Fibroblast of lung (primary cell): ENCODE results near the gene LMO7. TPM values are rescaled to one million over a fixed set of nuclear protein-coding genes. Genes with fewer than 3 reads are reported as not detected.

Experiments
- DNase-seq, 2 donors: peaks; one replicate each; pipeline versions ENCODE4 v3.0.0 to v3.0.0-alpha.2; 2010; ENCODE audit warnings: low read depth in 2 of 2
- H2AFZ ChIP-seq: 2 replicates; pipeline ENCODE4 v1.5.1; 2012; ENCODE audit warnings: low read length, control low read depth, inconsistent platforms
- H3K27ac ChIP-seq: 2 replicates; pipeline ENCODE4 v1.5.1; 2011; ENCODE audit warnings: low read length, control low read depth; ENCODE audit not compliant: insufficient read depth
- H3K27me3 ChIP-seq: 2 replicates; pipeline ENCODE4 v1.5.1; 2011; ENCODE audit warnings: mild to moderate bottlenecking, low read length; ENCODE audit not compliant: control insufficient read depth, insufficient read depth
- H3K36me3 ChIP-seq: 2 replicates; pipeline ENCODE4 v1.5.1; 2011; ENCODE audit warnings: low read length; ENCODE audit not compliant: control insufficient read depth, insufficient read depth
- H3K4me1 ChIP-seq: 2 replicates; pipeline ENCODE4 v1.5.1; 2011; ENCODE audit warnings: low read length; ENCODE audit not compliant: control insufficient read depth, insufficient read depth; ENCODE audit errors: extremely low read depth
- H3K4me2 ChIP-seq: 2 replicates; pipeline ENCODE4 v1.5.1; 2011; ENCODE audit warnings: low read length, control low read depth; ENCODE audit not compliant: insufficient read depth; ENCODE audit errors: extremely low read depth
- H3K4me3 ChIP-seq, 4 experiments: fragments of 200-600 bp in 1 of 4; sonication (generic) in 1 of 4; replicated peaks in 1 of 4; 2 replicates each; pipeline ENCODE4 v1.5.1; 2011 to 2016; ENCODE audit warnings: low read length in 4 of 4, low read depth in 3 of 4, mild to moderate bottlenecking in 3 of 4, control low read depth in 2 of 4, inconsistent platforms in 1 of 4, mixed read lengths in 1 of 4; ENCODE audit not compliant: insufficient read depth in 1 of 4; ENCODE audit errors: control extremely low read depth in 1 of 4
- H3K79me2 ChIP-seq: 2 replicates; pipeline ENCODE4 v1.5.1; 2012; ENCODE audit warnings: mild to moderate bottlenecking, low read length, inconsistent platforms; ENCODE audit not compliant: control insufficient read depth, insufficient read depth
- H3K9ac ChIP-seq: 2 replicates; pipeline ENCODE4 v1.5.1; 2011; ENCODE audit warnings: mild to moderate bottlenecking, low read length, control low read depth; ENCODE audit not compliant: insufficient read depth
- H3K9me3 ChIP-seq: 2 replicates; pipeline ENCODE4 v1.5.1; 2012; ENCODE audit warnings: low read depth, low read length; ENCODE audit not compliant: control insufficient read depth, insufficient read depth
- H4K20me1 ChIP-seq: 2 replicates; pipeline ENCODE4 v1.5.1; 2011; ENCODE audit warnings: low read length; ENCODE audit not compliant: control insufficient read depth, insufficient read depth; ENCODE audit errors: extremely low read depth
- EZH2 ChIP-seq: IDR thresholded peaks from 2 replicates; pipeline ENCODE4 v1.5.1; 2012; ENCODE audit warnings: low read length, control low read depth, mild to moderate bottlenecking; ENCODE audit errors: missing control alignments
- polyA plus RNA-seq, 2 donors: library from polyadenylated mRNA; depleted of rRNA in 1 of 2; stranded (reverse) in 1 of 2; unstranded in 1 of 2; fragments of >200 nt; gene quantifications; 2 replicates each; pipeline ENCODE4 v1.2.1, GENCODE V29; 2011 to 2012; ENCODE audit warnings: missing spikeins in 1 of 2
- total RNA-seq: library from RNA; depleted of rRNA; stranded (reverse); fragments of >200 nt; gene quantifications from 2 replicates; pipeline ENCODE4 v1.2.1, GENCODE V29; 2014
- TF ChIP-seq, protein P1 (sequence below), 2 donors: IDR thresholded peaks in 1 of 2; conservative IDR thresholded peaks in 1 of 2; 1 replicate in 1 of 2; 2 replicates in 1 of 2; pipeline ENCODE4 v1.5.1; 2011 to 2012; ENCODE audit warnings: low read length in 2 of 2, control low read depth in 1 of 2, inconsistent platforms in 1 of 2, low read depth in 1 of 2, mild to moderate bottlenecking in 1 of 2

The LMO7 gene
- total and polyA plus RNA-seq, 2 donors (not counting 1 experiment from before 2014, with no cell fraction given): 71.9 to 226 TPM

DNA sequence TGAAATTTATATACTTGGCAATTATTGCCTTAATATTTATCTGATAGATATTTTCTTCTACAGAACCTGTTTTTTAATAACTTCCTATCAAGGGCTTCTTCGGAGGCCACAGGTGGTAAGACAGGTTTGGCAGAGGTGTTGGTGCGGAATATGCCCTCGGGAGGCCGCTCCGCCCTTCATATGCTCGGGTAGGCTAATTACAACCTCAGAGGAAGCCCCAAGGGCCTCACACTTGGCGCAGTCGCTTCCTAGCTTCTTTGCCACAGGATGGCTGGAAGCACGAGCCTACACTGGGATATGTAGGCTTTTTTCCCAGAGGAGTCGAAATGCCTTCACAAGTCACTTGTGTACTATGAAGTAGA is 68.8 kb downstream of the LMO7 start:
- no peak for TF ChIP-seq EZH2
- H3K27ac ChIP-seq: peak overlapping the region; percentile 79
- DNase-seq: no peak

DNA sequence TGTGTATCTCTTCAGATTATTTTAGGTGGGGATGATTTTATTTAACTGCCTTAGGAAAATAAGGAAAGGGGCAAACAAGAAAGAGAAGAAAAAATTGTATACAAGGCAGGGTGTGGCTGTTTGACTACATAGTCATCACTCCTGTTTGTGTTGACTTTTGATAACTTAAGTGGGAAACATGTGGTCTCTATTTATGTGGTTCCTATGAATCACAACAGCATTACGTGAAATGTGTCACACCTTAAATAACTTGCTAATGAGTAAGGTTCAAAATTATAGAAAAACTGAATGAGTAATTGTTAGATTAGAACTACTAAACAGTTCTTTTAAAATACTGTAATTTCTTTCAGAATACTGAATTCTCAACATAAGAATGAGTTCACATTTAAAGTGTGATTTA is 69.3 kb downstream of the LMO7 start:
- peak overlapping the region; percentile 79 for H3K4me2 ChIP-seq
- no peaks in the 10 kb centered on the region for H3K36me3 ChIP-seq
- H3K27me3 ChIP-seq: no peaks in the 10 kb centered on the region
- peaks cover 19% of the 10 kb centered on the region for H3K4me1 ChIP-seq
- TF ChIP-seq, protein P1, sequence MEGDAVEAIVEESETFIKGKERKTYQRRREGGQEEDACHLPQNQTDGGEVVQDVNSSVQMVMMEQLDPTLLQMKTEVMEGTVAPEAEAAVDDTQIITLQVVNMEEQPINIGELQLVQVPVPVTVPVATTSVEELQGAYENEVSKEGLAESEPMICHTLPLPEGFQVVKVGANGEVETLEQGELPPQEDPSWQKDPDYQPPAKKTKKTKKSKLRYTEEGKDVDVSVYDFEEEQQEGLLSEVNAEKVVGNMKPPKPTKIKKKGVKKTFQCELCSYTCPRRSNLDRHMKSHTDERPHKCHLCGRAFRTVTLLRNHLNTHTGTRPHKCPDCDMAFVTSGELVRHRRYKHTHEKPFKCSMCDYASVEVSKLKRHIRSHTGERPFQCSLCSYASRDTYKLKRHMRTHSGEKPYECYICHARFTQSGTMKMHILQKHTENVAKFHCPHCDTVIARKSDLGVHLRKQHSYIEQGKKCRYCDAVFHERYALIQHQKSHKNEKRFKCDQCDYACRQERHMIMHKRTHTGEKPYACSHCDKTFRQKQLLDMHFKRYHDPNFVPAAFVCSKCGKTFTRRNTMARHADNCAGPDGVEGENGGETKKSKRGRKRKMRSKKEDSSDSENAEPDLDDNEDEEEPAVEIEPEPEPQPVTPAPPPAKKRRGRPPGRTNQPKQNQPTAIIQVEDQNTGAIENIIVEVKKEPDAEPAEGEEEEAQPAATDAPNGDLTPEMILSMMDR (conservative IDR thresholded peaks at IDR 0.05 in 1 of 2, IDR thresholded peaks at IDR 0.05 in 1 of 2; ENCODE audit: low read depth in 1 of 2, low read length in 2 of 2): no peak
- peaks cover 3% of the 10 kb centered on the region for H4K20me1 ChIP-seq
- DNase-seq: peak; percentile 59 to 93
- H3K4me3 ChIP-seq: no peak overlapping the region
- H3K27ac ChIP-seq: peak overlapping the region; percentile 79
- H3K9me3 ChIP-seq: no peaks in the 10 kb centered on the region
- peaks cover 69% of the 10 kb centered on the region for H3K79me2 ChIP-seq
- no peak overlapping the region for H3K9ac ChIP-seq
- H2AFZ ChIP-seq: no peak overlapping the region

More for the DNA sequence above, 68.8 kb downstream of the LMO7 start:
- no peaks in the 10 kb centered on the region for H3K36me3 ChIP-seq
- no peak overlapping the region for H3K9ac ChIP-seq
- peaks cover 19% of the 10 kb centered on the region for H3K4me1 ChIP-seq
- no peaks in the 10 kb centered on the region for H3K9me3 ChIP-seq
- no peak overlapping the region for H2AFZ ChIP-seq
- H3K79me2 ChIP-seq: peaks cover 71% of the 10 kb centered on the region
- peak overlapping the region; percentile 69 for H3K4me2 ChIP-seq
- H3K4me3 ChIP-seq: no peak overlapping the region
- peaks cover 3% of the 10 kb centered on the region for H4K20me1 ChIP-seq
- H3K27me3 ChIP-seq: no peaks in the 10 kb centered on the region

- no peaks in the 10 kb centered on the region for H3K27me3 ChIP-seq
- H3K9me3 ChIP-seq: no peaks in the 10 kb centered on the region
- H4K20me1 ChIP-seq: peaks cover 3% of the 10 kb centered on the region
- peaks cover 64% of the 10 kb centered on the region for H3K79me2 ChIP-seq
- no peak overlapping the region for H3K9ac ChIP-seq
- peak overlapping the region in 1 of 4 experiments; percentile 5 for H3K4me3 ChIP-seq
- no peak overlapping the region for H2AFZ ChIP-seq
- no peaks in the 10 kb centered on the region for H3K36me3 ChIP-seq
- DNase-seq: no peak
- H3K27ac ChIP-seq: peak overlapping the region; percentile 66
- peak overlapping the region; percentile 79 for H3K4me2 ChIP-seq
- peaks cover 16% of the 10 kb centered on the region for H3K4me1 ChIP-seq
- TF ChIP-seq EZH2: no peak
- TF ChIP-seq, protein P1 (conservative IDR thresholded peaks at IDR 0.05 in 1 of 2, IDR thresholded peaks at IDR 0.05 in 1 of 2; ENCODE audit: low read depth in 1 of 2, low read length in 2 of 2): no peak
Observed at GRCh38 chr13:75705908-75706307, 69.8 kb downstream of the LMO7 start.
